ENCODE results near the gene PLA2G12A.

PLA2G12A gene

DNA sequence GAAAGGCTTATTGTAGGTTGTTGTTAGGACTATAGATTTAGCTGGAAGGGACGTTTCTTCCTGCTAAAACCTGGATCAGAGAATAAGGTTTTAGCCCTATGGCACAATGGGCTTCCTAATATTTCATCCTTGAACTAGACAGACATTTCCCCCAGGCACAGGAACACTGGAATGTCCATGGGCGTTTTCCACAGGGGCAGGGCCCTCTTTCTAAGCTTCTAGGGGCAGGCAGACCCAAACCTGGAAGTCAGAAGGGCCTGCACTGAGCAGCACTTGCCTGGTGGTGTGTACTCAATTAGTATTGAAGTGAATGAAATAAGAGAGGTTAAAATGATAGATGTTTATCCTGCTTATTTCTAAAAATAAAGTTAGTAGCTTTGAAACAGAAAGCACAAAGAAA lies 67.8 kb downstream of the PLA2G12A start:
- ATAC-seq, result no peak
- TF ChIP-seq, protein P1, sequence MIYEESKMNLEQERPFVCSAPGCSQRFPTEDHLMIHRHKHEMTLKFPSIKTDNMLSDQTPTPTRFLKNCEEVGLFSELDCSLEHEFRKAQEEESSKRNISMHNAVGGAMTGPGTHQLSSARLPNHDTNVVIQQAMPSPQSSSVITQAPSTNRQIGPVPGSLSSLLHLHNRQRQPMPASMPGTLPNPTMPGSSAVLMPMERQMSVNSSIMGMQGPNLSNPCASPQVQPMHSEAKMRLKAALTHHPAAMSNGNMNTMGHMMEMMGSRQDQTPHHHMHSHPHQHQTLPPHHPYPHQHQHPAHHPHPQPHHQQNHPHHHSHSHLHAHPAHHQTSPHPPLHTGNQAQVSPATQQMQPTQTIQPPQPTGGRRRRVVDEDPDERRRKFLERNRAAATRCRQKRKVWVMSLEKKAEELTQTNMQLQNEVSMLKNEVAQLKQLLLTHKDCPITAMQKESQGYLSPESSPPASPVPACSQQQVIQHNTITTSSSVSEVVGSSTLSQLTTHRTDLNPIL (CRISPR knock-in tag; IDR thresholded peaks at IDR 0.05; ENCODE audit: low read depth), result no peak
- TF ChIP-seq ISL1 (CRISPR knock-in tag; IDR thresholded peaks at IDR 0.05) (no peak), ZC3H10 (CRISPR knock-in tag; IDR thresholded peaks at IDR 0.05) (no peak), ZFP30 (CRISPR knock-in tag; IDR thresholded peaks at IDR 0.05) (no peak), ZNF70 (CRISPR knock-in tag; IDR thresholded peaks at IDR 0.05) (no peak), ZNF565 (CRISPR knock-in tag; conservative IDR thresholded peaks at IDR 0.05; ENCODE audit: low read depth) (no peak)
- TF ChIP-seq, protein P2, sequence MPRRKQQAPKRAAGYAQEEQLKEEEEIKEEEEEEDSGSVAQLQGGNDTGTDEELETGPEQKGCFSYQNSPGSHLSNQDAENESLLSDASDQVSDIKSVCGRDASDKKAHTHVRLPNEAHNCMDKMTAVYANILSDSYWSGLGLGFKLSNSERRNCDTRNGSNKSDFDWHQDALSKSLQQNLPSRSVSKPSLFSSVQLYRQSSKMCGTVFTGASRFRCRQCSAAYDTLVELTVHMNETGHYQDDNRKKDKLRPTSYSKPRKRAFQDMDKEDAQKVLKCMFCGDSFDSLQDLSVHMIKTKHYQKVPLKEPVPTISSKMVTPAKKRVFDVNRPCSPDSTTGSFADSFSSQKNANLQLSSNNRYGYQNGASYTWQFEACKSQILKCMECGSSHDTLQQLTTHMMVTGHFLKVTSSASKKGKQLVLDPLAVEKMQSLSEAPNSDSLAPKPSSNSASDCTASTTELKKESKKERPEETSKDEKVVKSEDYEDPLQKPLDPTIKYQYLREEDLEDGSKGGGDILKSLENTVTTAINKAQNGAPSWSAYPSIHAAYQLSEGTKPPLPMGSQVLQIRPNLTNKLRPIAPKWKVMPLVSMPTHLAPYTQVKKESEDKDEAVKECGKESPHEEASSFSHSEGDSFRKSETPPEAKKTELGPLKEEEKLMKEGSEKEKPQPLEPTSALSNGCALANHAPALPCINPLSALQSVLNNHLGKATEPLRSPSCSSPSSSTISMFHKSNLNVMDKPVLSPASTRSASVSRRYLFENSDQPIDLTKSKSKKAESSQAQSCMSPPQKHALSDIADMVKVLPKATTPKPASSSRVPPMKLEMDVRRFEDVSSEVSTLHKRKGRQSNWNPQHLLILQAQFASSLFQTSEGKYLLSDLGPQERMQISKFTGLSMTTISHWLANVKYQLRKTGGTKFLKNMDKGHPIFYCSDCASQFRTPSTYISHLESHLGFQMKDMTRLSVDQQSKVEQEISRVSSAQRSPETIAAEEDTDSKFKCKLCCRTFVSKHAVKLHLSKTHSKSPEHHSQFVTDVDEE (CRISPR knock-in tag; IDR thresholded peaks at IDR 0.05), result no peak

All from SK-N-SH treated with all-trans-retinoic acid at 6 μM for 48 hours (cell line).